ENCODE results near the gene PSMA6. TPM values are rescaled to one million over a fixed set of nuclear protein-coding genes. Genes with fewer than 3 reads are reported as not detected.

The PSMA6 gene
- total RNA-seq (132 TPM), polyA plus RNA-seq (100 to 1,000 TPM; 330 to 480 (median 385) TPM)

GRCh38 chr14:35292051-35292769 is at the start of gene PSMA6:
PSMA6 (plus strand) TSS chr14:35292382; CDS start chr14:35292477, 95 bp downstream.
- Mint-ChIP-seq H3K9me3 (peaks cover 0 to 2% (median 0%) of the 10 kb centered on the region in 7 donors), H3K27ac (peak within 1 kb of the TSS; percentile 94 to 99 (median 98)), H3K4me1 (peaks cover 23 to 56% (median 32%) of the 10 kb centered on the region in 4 donors), H3K27me3 (no peaks in the 10 kb centered on the region), H3K4me3 (peak within 1 kb of the TSS; percentile 96 to 99 (median 98)), H3K36me3 (no peaks in the 10 kb centered on the region)
- Histone ChIP-seq H3K36me3 (ENCODE audit: control insufficient read depth, insufficient read depth, low read length) (no peaks in the 10 kb centered on the region), H3K9me3 (ENCODE audit: control insufficient read depth in 2 of 2, low read length in 2 of 2) (no peaks in the 10 kb centered on the region), H3K27ac (ENCODE audit: insufficient read depth, low read length, poor library complexity, severe bottlenecking) (peak within 1 kb of the TSS; percentile 91), H3K4me1 (ENCODE audit: control insufficient read depth, insufficient read depth, low read length, poor library complexity, severe bottlenecking) (peaks cover 49% of the 10 kb centered on the region), H3K27me3 (ENCODE audit: control insufficient read depth, insufficient read depth, low read length) (no peaks in the 10 kb centered on the region), H3K4me3 (ENCODE audit: low read depth, low read length) (peak within 1 kb of the TSS; percentile 97)
- DNase-seq (peak; percentile 99 to 100 (median 99)), ATAC-seq (ENCODE audit: low read depth in 2 of 2) (peak; percentile 94 to 95)

GRCh38 chr14:35242599-35243311 is 49.4 kb upstream of the PSMA6 start:
- Mint-ChIP-seq H3K9me3 (no peaks in the 10 kb centered on the region), H3K4me3 (no peak overlapping the region), H3K27ac (peak overlapping the region in 1 of 3 donors; percentile 57), H3K4me1 (peaks cover 9 to 18% (median 10%) of the 10 kb centered on the region in 4 donors), H3K27me3 (no peaks in the 10 kb centered on the region), H3K36me3 (peaks cover 17% of the 10 kb centered on the region)
- H3K27ac ChIP-seq (ENCODE audit: insufficient read depth, low read length, poor library complexity, severe bottlenecking), result no peak overlapping the region
- ATAC-seq (ENCODE audit: low read depth in 2 of 2), result no peak
- no peak overlapping the region for H3K4me3 ChIP-seq (ENCODE audit: low read depth, low read length)
- H3K27me3 ChIP-seq (ENCODE audit: control insufficient read depth, insufficient read depth, low read length), result no peaks in the 10 kb centered on the region
- no peaks in the 10 kb centered on the region for H3K9me3 ChIP-seq (ENCODE audit: control insufficient read depth in 2 of 2, low read length in 2 of 2)
- H3K4me1 ChIP-seq (ENCODE audit: control insufficient read depth, insufficient read depth, low read length, poor library complexity, severe bottlenecking), result no peaks in the 10 kb centered on the region
- no peaks in the 10 kb centered on the region for H3K36me3 ChIP-seq (ENCODE audit: control insufficient read depth, insufficient read depth, low read length)
- DNase-seq, result no peak

- Mint-ChIP-seq H3K9me3 (no peaks in the 10 kb centered on the region), H3K27me3 (no peaks in the 10 kb centered on the region), H3K36me3 (peaks cover 23% of the 10 kb centered on the region), H3K4me1 (peaks cover 9 to 18% (median 12%) of the 10 kb centered on the region in 4 donors), H3K27ac (no peak overlapping the region), H3K4me3 (no peak overlapping the region)
- no peaks in the 10 kb centered on the region for H3K36me3 ChIP-seq (ENCODE audit: control insufficient read depth, insufficient read depth, low read length)
- DNase-seq, result no peak
- H3K4me1 ChIP-seq (ENCODE audit: control insufficient read depth, insufficient read depth, low read length, poor library complexity, severe bottlenecking), result no peaks in the 10 kb centered on the region
- H3K9me3 ChIP-seq (ENCODE audit: control insufficient read depth in 2 of 2, low read length in 2 of 2), result no peaks in the 10 kb centered on the region
- no peaks in the 10 kb centered on the region for H3K27me3 ChIP-seq (ENCODE audit: control insufficient read depth, insufficient read depth, low read length)
- no peak for ATAC-seq (ENCODE audit: low read depth in 2 of 2)
- H3K4me3 ChIP-seq (ENCODE audit: low read depth, low read length), result no peak overlapping the region
- H3K27ac ChIP-seq (ENCODE audit: insufficient read depth, low read length, poor library complexity, severe bottlenecking), result no peak overlapping the region
Measured at GRCh38 chr14:35243956-35244355, 48.2 kb upstream of the PSMA6 start.

- Histone ChIP-seq H3K9me3 (ENCODE audit: control insufficient read depth in 2 of 2, low read length in 2 of 2) (no peaks in the 10 kb centered on the region), H3K4me1 (ENCODE audit: control insufficient read depth, insufficient read depth, low read length, poor library complexity, severe bottlenecking) (no peaks in the 10 kb centered on the region), H3K27ac (ENCODE audit: insufficient read depth, low read length, poor library complexity, severe bottlenecking) (no peak overlapping the region), H3K4me3 (ENCODE audit: low read depth, low read length) (no peak overlapping the region), H3K27me3 (ENCODE audit: control insufficient read depth, insufficient read depth, low read length) (no peaks in the 10 kb centered on the region), H3K36me3 (ENCODE audit: control insufficient read depth, insufficient read depth, low read length) (no peaks in the 10 kb centered on the region)
- no peaks in the 10 kb centered on the region for H3K9me3 Mint-ChIP-seq
- peaks cover 23% of the 10 kb centered on the region for H3K36me3 Mint-ChIP-seq
- peak overlapping the region in 1 of 3 donors; percentile 24 for H3K27ac Mint-ChIP-seq
- H3K27me3 Mint-ChIP-seq, result no peaks in the 10 kb centered on the region
- DNase-seq (no peak), ATAC-seq (ENCODE audit: low read depth in 2 of 2) (no peak)
- H3K4me1 Mint-ChIP-seq, result peaks cover 9 to 18% (median 12%) of the 10 kb centered on the region in 4 donors
- no peak overlapping the region for H3K4me3 Mint-ChIP-seq
Measured at GRCh38 chr14:35244542-35244941, 47.6 kb upstream of the PSMA6 start.

GRCh38 chr14:35245051-35245450 is 47.1 kb upstream of the PSMA6 start:
- ATAC-seq (ENCODE audit: low read depth in 2 of 2) (no peak), DNase-seq (no peak)
- Mint-ChIP-seq H3K4me1 (peaks cover 9 to 18% (median 13%) of the 10 kb centered on the region in 4 donors), H3K27ac (peak overlapping the region in 1 of 3 donors; percentile 24), H3K4me3 (no peak overlapping the region), H3K27me3 (no peaks in the 10 kb centered on the region), H3K36me3 (peaks cover 23% of the 10 kb centered on the region), H3K9me3 (no peaks in the 10 kb centered on the region)
- no peak overlapping the region for H3K27ac ChIP-seq (ENCODE audit: insufficient read depth, low read length, poor library complexity, severe bottlenecking)
- H3K4me1 ChIP-seq (ENCODE audit: control insufficient read depth, insufficient read depth, low read length, poor library complexity, severe bottlenecking), result no peaks in the 10 kb centered on the region
- no peaks in the 10 kb centered on the region for H3K9me3 ChIP-seq (ENCODE audit: control insufficient read depth in 2 of 2, low read length in 2 of 2)
- H3K4me3 ChIP-seq (ENCODE audit: low read depth, low read length), result no peak overlapping the region
- H3K27me3 ChIP-seq (ENCODE audit: control insufficient read depth, insufficient read depth, low read length), result no peaks in the 10 kb centered on the region
- peaks cover under 1% of the 10 kb centered on the region for H3K36me3 ChIP-seq (ENCODE audit: control insufficient read depth, insufficient read depth, low read length)

- no peaks in the 10 kb centered on the region for H3K27me3 Mint-ChIP-seq
- peaks cover 7 to 17% (median 13%) of the 10 kb centered on the region in 4 donors for H3K4me1 Mint-ChIP-seq
Measured at GRCh38 chr14:35247777-35248475, 44.3 kb upstream of the PSMA6 start.

GRCh38 chr14:35248476-35248788 is 43.8 kb upstream of the PSMA6 start:
- no peak for ATAC-seq (ENCODE audit: low read depth in 2 of 2)
- H3K4me3 ChIP-seq (ENCODE audit: low read depth, low read length), result no peak overlapping the region
- peak overlapping the region in 1 of 3 donors; percentile 13 for H3K27ac Mint-ChIP-seq

More at GRCh38 chr14:35247777-35248475, 44.3 kb upstream of the PSMA6 start:
- H3K4me3 Mint-ChIP-seq, result no peak overlapping the region
- no peaks in the 10 kb centered on the region for H3K27me3 ChIP-seq (ENCODE audit: control insufficient read depth, insufficient read depth, low read length)
- ATAC-seq (ENCODE audit: low read depth in 2 of 2) (no peak), DNase-seq (no peak)
- no peak overlapping the region for H3K4me3 ChIP-seq (ENCODE audit: low read depth, low read length)
- H3K9me3 Mint-ChIP-seq, result no peaks in the 10 kb centered on the region
- no peaks in the 10 kb centered on the region for H3K4me1 ChIP-seq (ENCODE audit: control insufficient read depth, insufficient read depth, low read length, poor library complexity, severe bottlenecking)
- H3K36me3 Mint-ChIP-seq, result peaks cover 20% of the 10 kb centered on the region
- H3K9me3 ChIP-seq (ENCODE audit: control insufficient read depth in 2 of 2, low read length in 2 of 2), result no peaks in the 10 kb centered on the region
- H3K27ac ChIP-seq (ENCODE audit: insufficient read depth, low read length, poor library complexity, severe bottlenecking), result no peak overlapping the region
- H3K36me3 ChIP-seq (ENCODE audit: control insufficient read depth, insufficient read depth, low read length), result peaks cover 9% of the 10 kb centered on the region
- no peak overlapping the region for H3K27ac Mint-ChIP-seq

More at GRCh38 chr14:35248476-35248788, 43.8 kb upstream of the PSMA6 start:
- Mint-ChIP-seq H3K9me3 (no peaks in the 10 kb centered on the region), H3K4me3 (no peak overlapping the region), H3K36me3 (peaks cover 21% of the 10 kb centered on the region), H3K4me1 (peaks cover 7 to 15% (median 13%) of the 10 kb centered on the region in 4 donors), H3K27me3 (no peaks in the 10 kb centered on the region)
- H3K9me3 ChIP-seq (ENCODE audit: control insufficient read depth in 2 of 2, low read length in 2 of 2), result no peaks in the 10 kb centered on the region
- H3K27me3 ChIP-seq (ENCODE audit: control insufficient read depth, insufficient read depth, low read length), result no peaks in the 10 kb centered on the region
- no peak for DNase-seq
- H3K4me1 ChIP-seq (ENCODE audit: control insufficient read depth, insufficient read depth, low read length, poor library complexity, severe bottlenecking), result no peaks in the 10 kb centered on the region
- H3K27ac ChIP-seq (ENCODE audit: insufficient read depth, low read length, poor library complexity, severe bottlenecking), result no peak overlapping the region
- H3K36me3 ChIP-seq (ENCODE audit: control insufficient read depth, insufficient read depth, low read length), result peaks cover 9% of the 10 kb centered on the region
